Measurements from ENCODE around the gene SAMD14.

GRCh38 chr17:50096092-50096491 lies 33.9 kb downstream of the SAMD14 start:
- no peak for TF ChIP-seq BACH2 (CRISPR knock-in tag; IDR thresholded peaks at IDR 0.05; ENCODE audit: borderline replicate concordance)
- no peak for TF ChIP-seq ZFP3 (CRISPR knock-in tag; IDR thresholded peaks at IDR 0.05)
